OCI-LY1 (cell line): ENCODE data around the gene DPP7.
A peak's percentile ranks its signal among the peaks of the same experiment; 100 is the strongest.

ENCODE experiments used
- H2AFZ ChIP-seq: fragments of 200-600 bp; sonication (generic), shearing (Covaris generic); 2 replicates; pipeline ENCODE4 v1.6.0; 2014; ENCODE audit warnings: antibody characterized with exemption, mild to moderate bottlenecking, low read length
- H3F3A ChIP-seq: fragments of 200-600 bp; sonication (generic), shearing (Covaris generic); 2 replicates; pipeline ENCODE4 v1.6.0; 2014; ENCODE audit warnings: mild to moderate bottlenecking, antibody characterized with exemption, low read length, moderate library complexity; ENCODE audit not compliant: insufficient read depth
- H3K27ac ChIP-seq: fragments of 200-600 bp; sonication (generic); 2 replicates; pipeline ENCODE4 v1.5.1; 2014; ENCODE audit warnings: low read length, mixed run types, mild to moderate bottlenecking, low read depth; ENCODE audit not compliant: poor library complexity, severe bottlenecking
- H3K27me3 ChIP-seq: fragments of 200-600 bp; sonication (generic); 2 replicates; pipeline ENCODE4 v1.6.0; 2014; ENCODE audit warnings: antibody characterized with exemption, mild to moderate bottlenecking, low read length, moderate library complexity; ENCODE audit not compliant: insufficient read depth
- H3K36me3 ChIP-seq: fragments of 200-600 bp; sonication (generic); 2 replicates; pipeline ENCODE4 v1.6.1; 2014; ENCODE audit warnings: mild to moderate bottlenecking, antibody characterized with exemption, low read length, moderate library complexity, mixed read lengths; ENCODE audit not compliant: insufficient read depth
- H3K4me1 ChIP-seq: fragments of 200-600 bp; sonication (generic); 2 replicates; pipeline ENCODE4 v1.5.1; 2014; ENCODE audit warnings: mild to moderate bottlenecking, low read length, moderate library complexity; ENCODE audit not compliant: insufficient read depth, severe bottlenecking
- H3K4me2 ChIP-seq: fragments of 200-600 bp; sonication (generic), shearing (Covaris generic); 2 replicates; pipeline ENCODE4 v1.6.1; 2014; ENCODE audit warnings: low read length
- H3K4me3 ChIP-seq: fragments of 200-600 bp; sonication (generic); 2 replicates; pipeline ENCODE4 v1.5.1; 2014; ENCODE audit warnings: low read length, low read depth, mild to moderate bottlenecking, mixed read lengths; ENCODE audit not compliant: poor library complexity, severe bottlenecking
- H3K79me2 ChIP-seq: fragments of 200-600 bp; shearing (Covaris generic); 2 replicates; pipeline ENCODE4 v1.6.1; 2016; ENCODE audit warnings: mixed run types, low read length, mixed read lengths; ENCODE audit not compliant: insufficient read depth
- H3K9ac ChIP-seq: fragments of 200-600 bp; sonication (generic), shearing (Covaris generic); 2 replicates; pipeline ENCODE4 v1.6.1; 2014; ENCODE audit warnings: mild to moderate bottlenecking, low read length, mixed read lengths
- H3K9me2 ChIP-seq: fragments of 200-600 bp; sonication (generic), shearing (Covaris generic); 2 replicates; pipeline ENCODE4 v1.6.1; 2014; ENCODE audit warnings: low read depth, mild to moderate bottlenecking, low read length, mixed read lengths
- H3K9me3 ChIP-seq: fragments of 200-600 bp; shearing (Covaris generic); 2 replicates; pipeline ENCODE4 v1.6.1; 2014; ENCODE audit warnings: low read length, mixed read lengths
- H4K20me1 ChIP-seq: fragments of 200-600 bp; sonication (generic), shearing (Covaris generic); 2 replicates; pipeline ENCODE4 v1.6.0; 2016; ENCODE audit warnings: mild to moderate bottlenecking, low read length; ENCODE audit not compliant: insufficient read depth
- EZH2 ChIP-seq: fragments of 200-600 bp; sonication (generic), shearing (Covaris generic); IDR thresholded peaks from 2 replicates; pipeline ENCODE4 v1.8.0; 2017; ENCODE audit warnings: borderline replicate concordance, mixed run types, mild to moderate bottlenecking, antibody characterized with exemption, low read length, moderate library complexity, mixed read lengths
- TF ChIP-seq, protein P1 (sequence below): fragments of 200-600 bp; sonication (generic), shearing (Covaris generic); IDR thresholded peaks from 2 replicates; pipeline ENCODE4 v1.5.1; 2017; ENCODE audit warnings: mild to moderate bottlenecking, antibody characterized with exemption, low read length, moderate library complexity, mixed read lengths

The DPP7 gene

DNA sequence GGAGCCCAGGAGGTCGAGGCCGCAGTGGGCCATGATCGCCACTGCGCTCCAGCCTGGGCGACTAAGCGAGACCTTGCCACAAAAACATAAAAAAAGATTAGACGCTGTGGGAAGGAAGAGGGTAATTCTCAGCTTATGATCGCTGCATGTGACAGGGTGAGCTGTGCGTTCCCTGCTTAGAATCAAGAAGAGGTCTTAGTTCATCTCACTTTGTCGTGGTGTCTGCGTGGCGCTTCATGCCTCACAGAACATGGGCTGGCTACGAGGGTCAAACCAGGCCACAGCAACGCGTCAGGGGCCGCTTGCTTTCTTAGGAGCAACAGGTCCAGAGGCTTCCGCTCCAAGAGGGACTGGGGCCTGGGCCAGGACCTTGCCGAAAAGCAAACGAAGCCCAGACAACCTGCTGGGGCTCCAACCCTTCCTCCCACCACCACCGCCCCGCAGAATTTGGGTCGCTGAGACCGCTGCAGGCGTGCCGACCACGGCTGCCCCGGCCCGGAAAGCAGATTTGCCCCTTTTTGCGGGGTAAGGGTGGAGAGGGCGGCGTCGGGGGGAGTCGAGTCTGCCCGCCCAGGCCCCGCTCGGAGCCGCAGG is 14.4 kb upstream of the DPP7 start:
- peak overlapping the region; percentile 90 for H3K27ac ChIP-seq
- no peaks in the 10 kb centered on the region for H3K9me3 ChIP-seq
- H3K9ac ChIP-seq = peak overlapping the region; percentile 86
- H3K9me2 ChIP-seq = no peaks in the 10 kb centered on the region
- no peaks in the 10 kb centered on the region for H3F3A ChIP-seq
- H3K79me2 ChIP-seq = 0 out of 2 replicates have a peak, but pooled peaks cover 6% of the 10 kb centered on the region
- H3K4me1 ChIP-seq = peaks cover 36% of the 10 kb centered on the region
- peak overlapping the region; percentile 96 for H3K4me2 ChIP-seq
- no peaks in the 10 kb centered on the region for H3K36me3 ChIP-seq
- H3K4me3 ChIP-seq = peak overlapping the region; percentile 85
- no peaks in the 10 kb centered on the region for H3K27me3 ChIP-seq
- no peak overlapping the region for H2AFZ ChIP-seq
- no peak for TF ChIP-seq EZH2
- TF ChIP-seq, protein P1, sequence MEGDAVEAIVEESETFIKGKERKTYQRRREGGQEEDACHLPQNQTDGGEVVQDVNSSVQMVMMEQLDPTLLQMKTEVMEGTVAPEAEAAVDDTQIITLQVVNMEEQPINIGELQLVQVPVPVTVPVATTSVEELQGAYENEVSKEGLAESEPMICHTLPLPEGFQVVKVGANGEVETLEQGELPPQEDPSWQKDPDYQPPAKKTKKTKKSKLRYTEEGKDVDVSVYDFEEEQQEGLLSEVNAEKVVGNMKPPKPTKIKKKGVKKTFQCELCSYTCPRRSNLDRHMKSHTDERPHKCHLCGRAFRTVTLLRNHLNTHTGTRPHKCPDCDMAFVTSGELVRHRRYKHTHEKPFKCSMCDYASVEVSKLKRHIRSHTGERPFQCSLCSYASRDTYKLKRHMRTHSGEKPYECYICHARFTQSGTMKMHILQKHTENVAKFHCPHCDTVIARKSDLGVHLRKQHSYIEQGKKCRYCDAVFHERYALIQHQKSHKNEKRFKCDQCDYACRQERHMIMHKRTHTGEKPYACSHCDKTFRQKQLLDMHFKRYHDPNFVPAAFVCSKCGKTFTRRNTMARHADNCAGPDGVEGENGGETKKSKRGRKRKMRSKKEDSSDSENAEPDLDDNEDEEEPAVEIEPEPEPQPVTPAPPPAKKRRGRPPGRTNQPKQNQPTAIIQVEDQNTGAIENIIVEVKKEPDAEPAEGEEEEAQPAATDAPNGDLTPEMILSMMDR = no peak
- H4K20me1 ChIP-seq = no peaks in the 10 kb centered on the region

DNA sequence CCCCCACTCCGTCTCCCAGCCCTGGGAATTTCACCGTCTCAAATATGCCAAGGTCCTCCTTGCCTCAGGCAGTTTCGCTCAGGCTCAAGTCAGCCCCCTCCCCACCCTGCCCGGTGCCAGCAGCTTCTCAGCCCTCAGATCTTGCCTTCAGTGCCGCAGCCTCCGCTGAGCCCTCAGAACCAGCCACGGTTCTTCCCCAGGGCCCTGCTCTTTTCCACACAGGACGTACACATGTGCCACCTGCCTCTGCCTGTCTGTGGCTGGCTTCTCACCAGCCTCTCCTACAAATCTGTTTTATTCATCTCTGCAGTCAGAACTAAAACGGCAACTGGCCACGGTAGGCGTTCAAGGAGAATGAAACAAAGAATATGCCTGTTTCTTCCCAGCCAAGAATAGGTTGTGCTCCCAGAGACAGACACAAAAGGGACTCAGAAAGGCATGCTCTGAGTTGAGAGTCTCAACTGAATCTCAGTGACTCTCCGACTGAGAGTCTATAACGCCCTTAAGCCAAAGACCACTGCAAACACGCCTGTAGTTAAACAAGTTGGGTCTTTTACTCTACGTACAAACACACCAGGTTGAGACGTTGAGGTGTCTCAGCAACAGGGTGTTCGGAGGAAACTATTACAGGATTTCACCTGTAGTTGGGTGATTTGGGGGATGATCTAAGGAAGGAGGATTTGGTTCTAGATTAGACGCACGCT is 13.8 kb upstream of the DPP7 start:
- Histone ChIP-seq H4K20me1 (no peaks in the 10 kb centered on the region), H3K9me3 (no peaks in the 10 kb centered on the region), H3K79me2 (0 out of 2 replicates have a peak, but pooled peaks cover 6% of the 10 kb centered on the region), H3K27ac (peak overlapping the region; percentile 90), H3K36me3 (no peaks in the 10 kb centered on the region), H3K4me2 (peak overlapping the region; percentile 96), H2AFZ (no peak overlapping the region), H3K4me3 (peak overlapping the region; percentile 85), H3K9me2 (no peaks in the 10 kb centered on the region), H3K27me3 (no peaks in the 10 kb centered on the region), H3K4me1 (peaks cover 42% of the 10 kb centered on the region), H3K9ac (peak overlapping the region; percentile 86), H3F3A (no peaks in the 10 kb centered on the region)
- TF ChIP-seq EZH2 = no peak
- TF ChIP-seq, protein P1 = no peak

DNA sequence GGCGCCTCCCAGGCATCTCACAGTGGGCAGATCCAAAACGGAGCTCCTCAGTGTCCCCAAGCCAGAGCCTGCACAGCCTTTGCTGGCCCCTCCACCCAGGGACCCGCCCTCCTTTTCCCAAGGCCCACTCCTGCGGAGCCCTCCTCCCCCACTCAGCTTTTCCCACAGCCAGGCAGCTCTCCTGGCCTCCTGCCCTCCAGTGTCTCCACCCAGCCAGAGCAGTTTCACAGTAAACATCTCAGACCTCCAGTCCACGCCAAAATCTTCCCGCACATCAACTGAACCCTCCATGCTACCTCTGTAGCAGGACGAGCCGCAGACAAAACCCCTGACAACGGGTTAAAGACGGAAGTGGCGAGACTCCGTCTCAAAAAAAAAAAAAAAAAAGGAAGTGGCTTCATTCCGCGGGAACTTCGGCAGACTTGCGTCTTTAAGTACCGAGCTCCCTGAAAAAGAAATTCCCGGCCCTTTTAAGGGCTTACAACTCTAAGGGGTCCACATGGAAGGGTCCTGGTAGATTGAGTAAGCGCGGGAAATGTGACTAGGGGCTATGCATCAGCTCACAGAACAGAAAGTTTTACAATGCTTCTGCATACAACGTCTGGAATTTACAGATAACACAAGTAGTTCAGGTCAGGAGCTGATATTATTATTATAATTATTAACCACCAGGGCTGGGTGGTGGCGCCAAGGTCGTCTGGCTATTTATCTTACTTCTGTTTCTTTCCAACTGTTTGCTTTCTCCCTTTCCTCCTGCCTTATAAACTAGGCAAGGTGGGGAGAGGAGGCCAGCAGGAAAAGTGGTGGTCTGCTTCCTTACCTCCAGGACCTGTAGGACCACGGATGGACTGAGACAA is 13.0 kb upstream of the DPP7 start:
- H2AFZ ChIP-seq = no peak overlapping the region
- no peaks in the 10 kb centered on the region for H3K27me3 ChIP-seq
- TF ChIP-seq, protein P1 = no peak
- no peak for TF ChIP-seq EZH2
- H3K27ac ChIP-seq = peak overlapping the region; percentile 90
- no peaks in the 10 kb centered on the region for H3K36me3 ChIP-seq
- H3K4me1 ChIP-seq = peaks cover 50% of the 10 kb centered on the region
- H3K79me2 ChIP-seq = 0 out of 2 replicates have a peak, but pooled peaks cover 6% of the 10 kb centered on the region
- H4K20me1 ChIP-seq = no peaks in the 10 kb centered on the region
- peak overlapping the region; percentile 86 for H3K9ac ChIP-seq
- H3K9me2 ChIP-seq = no peaks in the 10 kb centered on the region
- H3K4me2 ChIP-seq = peak overlapping the region; percentile 96
- H3F3A ChIP-seq = no peaks in the 10 kb centered on the region
- peak overlapping the region; percentile 85 for H3K4me3 ChIP-seq
- H3K9me3 ChIP-seq = no peaks in the 10 kb centered on the region
